ENCODE data around the gene OXT. TPM values are rescaled to one million over a fixed set of nuclear protein-coding genes. Genes with fewer than 3 reads are reported as not detected.

OXT gene
- total and polyA plus RNA-seq, 2 of the 4 experiments (the other 2 are of a cell fraction), result not detected

DNA sequence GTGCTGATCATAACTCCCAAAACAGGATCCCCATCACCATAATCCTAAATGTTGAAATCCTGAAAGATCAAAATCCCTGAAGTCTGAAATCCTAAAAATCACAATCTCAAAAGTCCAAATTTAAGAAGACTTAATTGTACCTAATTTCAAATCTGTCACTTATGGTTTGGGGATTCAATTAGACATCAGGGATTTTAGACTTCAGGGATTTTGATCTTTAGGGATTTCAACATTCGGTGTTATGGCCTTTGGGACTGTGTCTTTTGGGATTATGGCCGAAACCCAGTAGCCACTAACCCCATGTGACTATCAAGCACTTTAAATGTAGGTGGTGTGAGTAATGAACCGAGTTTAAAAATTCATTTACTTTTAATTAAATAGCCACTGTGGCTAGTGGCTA is 34.8 kb downstream of the OXT start:
- TF ChIP-seq FOS (IDR thresholded peaks at IDR 0.05; ENCODE audit: low read depth, low read length) (no peak), RFX5 (IDR thresholded peaks at IDR 0.05; ENCODE audit: low read depth, low read length) (no peak), BHLHE40 (IDR thresholded peaks at IDR 0.05; ENCODE audit: low read depth, low read length) (no peak), MXI1 (IDR thresholded peaks at IDR 0.05; ENCODE audit: borderline replicate concordance, low read depth, low read length) (no peak)
- no peaks in the 10 kb centered on the region for H3K9me1 ChIP-seq (ENCODE audit: insufficient read depth, low read length)
- H2AK9ac ChIP-seq (replicated peaks; ENCODE audit: low read depth, low read length, poor library complexity), result no peak overlapping the region
- ChIA-PET POLR2A (ENCODE audit: unreplicated experiment) (no interaction called here), CTCF (no interaction called here)
- H3K9me3 ChIP-seq (ENCODE audit: control insufficient read depth, insufficient read depth, low read length), result no peaks in the 10 kb centered on the region
- intact Hi-C loops (cut with micrococcal nuclease), result no loop called here
- H3K27me3 ChIP-seq (ENCODE audit: control insufficient read depth, insufficient read depth, low read length), result no peaks in the 10 kb centered on the region
- H3K27ac ChIP-seq (ENCODE audit: insufficient read depth, low read length), result no peak overlapping the region
- BruUV-seq (replicated peaks), result no TSS peak
- H4K8ac ChIP-seq (ENCODE audit: low read depth in 2 of 2, low read length in 2 of 2), result no peak overlapping the region
- H3K18ac ChIP-seq (ENCODE audit: low read depth, low read length), result no peak overlapping the region
- H2AK5ac ChIP-seq (ENCODE audit: low read depth, low read length), result no peak overlapping the region
- WGBS, 2 experiments (ENCODE audit: extremely low coverage in 2 of 2, insufficient read length in 1 of 2), result no CpG with 5 or more reads among the region's 3 CpGs
- H3K79me1 ChIP-seq (ENCODE audit: low read depth in 1 of 2, low read length in 2 of 2), result no peaks in the 10 kb centered on the region
- no peak overlapping the region for H3K4me3 ChIP-seq (ENCODE audit: insufficient read depth, low read depth, low read length)
- peaks cover 16% of the 10 kb centered on the region for H3K36me3 ChIP-seq (ENCODE audit: control insufficient read depth, insufficient read depth, low read length)
- H4K20me1 ChIP-seq (ENCODE audit: insufficient read depth, low read length), result no peaks in the 10 kb centered on the region
- no peak overlapping the region for H3K4me2 ChIP-seq (ENCODE audit: low read depth, low read length)
- in situ Hi-C loops (cut with MboI; ENCODE audit: low sequenced_read_pairs), result loop anchor here (5.0 kb wide), 1 partner anchor 49 kb away; no protein-coding TSS in a partner anchor
- H4K5ac ChIP-seq (ENCODE audit: low read depth, low read length), result no peak overlapping the region
- no peak overlapping the region for H4K91ac ChIP-seq (ENCODE audit: insufficient read depth, low read depth, low read length)
- H3K14ac ChIP-seq (replicated peaks; ENCODE audit: low read depth, low read length), result no peak overlapping the region
- no peak overlapping the region for H2BK20ac ChIP-seq (ENCODE audit: low read depth, low read length)
- H3K56ac ChIP-seq (ENCODE audit: extremely low read depth, insufficient read depth, low read length), result no peak overlapping the region
- no peak overlapping the region for H3K9ac ChIP-seq (ENCODE audit: low read depth, low read length)
- ATAC-seq (ENCODE audit: low read depth) (no peak), DNase-seq (no peak)
- no peak overlapping the region for H2BK5ac ChIP-seq (ENCODE audit: low read depth, low read length, poor library complexity, severe bottlenecking)
- no peak overlapping the region for H2BK120ac ChIP-seq (ENCODE audit: low read depth, low read length)
- dilution Hi-C loops (cut with HindIII; ENCODE audit: low sequenced_read_pairs, unreplicated experiment), result no loop called here
- H3K23ac ChIP-seq (ENCODE audit: low read depth, low read length), result no peak overlapping the region
- no peaks in the 10 kb centered on the region for H3K4me1 ChIP-seq (ENCODE audit: control insufficient read depth, insufficient read depth, low read length)
- no peak overlapping the region for H2BK15ac ChIP-seq (ENCODE audit: low read depth, low read length)
- no peak overlapping the region for H3K4ac ChIP-seq (ENCODE audit: low read depth, low read length)
- no peak overlapping the region for H2AFZ ChIP-seq (replicated peaks; ENCODE audit: low read length, poor library complexity)

Measured in IMR-90 (cell line).